HEK293T (cell line): ENCODE results near the gene BRPF3.

Source experiments
- ARNT ChIP-seq: fragments of 450-650 bp; IDR thresholded peaks from 2 replicates; pipeline ENCODE4 v1.6.1; 2017; ENCODE audit warnings: mild to moderate bottlenecking
- BHLHE40 ChIP-seq: fragments of 450-650 bp; IDR thresholded peaks from 2 replicates; pipeline ENCODE4 v1.6.1; 2016; ENCODE audit warnings: mild to moderate bottlenecking, moderate library complexity, borderline replicate concordance
- CTBP1 ChIP-seq: fragments of 450-650 bp; IDR thresholded peaks from 2 replicates; pipeline ENCODE4 v1.6.1; 2016; ENCODE audit warnings: borderline replicate concordance
- ELF4 ChIP-seq: fragments of 450-650 bp; IDR thresholded peaks from 2 replicates; pipeline ENCODE4 v1.6.1; 2017; ENCODE audit warnings: antibody characterized with exemption
- FOXA1 ChIP-seq: fragments of 450-650 bp; IDR thresholded peaks from 2 replicates; pipeline ENCODE4 v1.6.1; 2016; ENCODE audit warnings: mild to moderate bottlenecking
- FOXK2 ChIP-seq: fragments of 450-650 bp; IDR thresholded peaks from 2 replicates; pipeline ENCODE4 v1.6.1; 2016; ENCODE audit warnings: mild to moderate bottlenecking
- FOXM1 ChIP-seq: fragments of 450-650 bp; IDR thresholded peaks from 2 replicates; pipeline ENCODE4 v1.6.1; 2017; ENCODE audit warnings: mild to moderate bottlenecking, borderline replicate concordance
- HDGF ChIP-seq: fragments of 450-650 bp; IDR thresholded peaks from 2 replicates; pipeline ENCODE4 v1.6.1; 2017; ENCODE audit warnings: antibody characterized with exemption, borderline replicate concordance
- L3MBTL2 ChIP-seq: fragments of 450-650 bp; conservative IDR thresholded peaks from 2 replicates; pipeline ENCODE4 v1.6.1; 2016; ENCODE audit warnings: mild to moderate bottlenecking
- LEF1 ChIP-seq: fragments of 450-650 bp; IDR thresholded peaks from 2 replicates; pipeline ENCODE4 v1.6.1; 2017; ENCODE audit warnings: mild to moderate bottlenecking, borderline replicate concordance
- NFRKB ChIP-seq: fragments of 450-650 bp; IDR thresholded peaks from 2 replicates; pipeline ENCODE4 v1.6.1; 2016; ENCODE audit warnings: mild to moderate bottlenecking, moderate library complexity
- PKNOX1 ChIP-seq: fragments of 450-650 bp; IDR thresholded peaks from 2 replicates; pipeline ENCODE4 v1.6.1; 2016
- SP1 ChIP-seq: fragments of 450-650 bp; IDR thresholded peaks from 2 replicates; pipeline ENCODE4 v1.6.1; 2017

GRCh38 chr6:36186199-36186598, 10.3 kb upstream of the BRPF3 start:
- TF ChIP-seq FOXM1 (no peak), SP1 (no peak), NFRKB (no peak), PKNOX1 (no peak), ELF4 (no peak), LEF1 (no peak), BHLHE40 (no peak), FOXK2 (no peak), FOXA1 (no peak), HDGF (no peak), ARNT (no peak), CTBP1 (no peak), L3MBTL2 (no peak)
